Medulla oblongata (tissue), 1 donor: ENCODE results near the gene GLS.
A peak's percentile ranks its signal among the peaks of the same experiment; 100 is the strongest.
"Not testable (repeated sequence)": the region's sequence is repeated elsewhere in the genome, so short reads cannot be mapped to it uniquely, and the experiment has no call there.

ENCODE experiments used
- DNase-seq: peaks from one replicate; pipeline ENCODE4 v3.0.0-alpha.2; 2015; ENCODE audit errors: extremely low spot score

Gene GLS

GRCh38 chr2:190856985-190857384, 23.6 kb upstream of the GLS start:
- DNase-seq: no peak

GRCh38 chr2:190858817-190859216, 21.8 kb upstream of the GLS start:
- DNase-seq: no peak

GRCh38 chr2:190859347-190860297, 21.0 kb upstream of the GLS start:
- no peak for DNase-seq

GRCh38 chr2:190860985-190861680, 19.5 kb upstream of the GLS start:
- DNase-seq: no peak

GRCh38 chr2:190862128-190862527, 18.5 kb upstream of the GLS start:
- not testable (repeated sequence) for DNase-seq

GRCh38 chr2:190862571-190862991, 18.0 kb upstream of the GLS start:
- DNase-seq: no peak

GRCh38 chr2:190863946-190864345, 16.7 kb upstream of the GLS start:
- no peak for DNase-seq

GRCh38 chr2:190864375-190864774, 16.2 kb upstream of the GLS start:
- no peak for DNase-seq

GRCh38 chr2:190867212-190867611, 13.4 kb upstream of the GLS start:
- no peak for DNase-seq

GRCh38 chr2:190867832-190868231, 12.8 kb upstream of the GLS start:
- DNase-seq: no peak

- no peak for DNase-seq
Measured at GRCh38 chr2:190869721-190870120, 10.9 kb upstream of the GLS start.

GRCh38 chr2:190873451-190873850, 7.2 kb upstream of the GLS start:
- not testable (repeated sequence) for DNase-seq

GRCh38 chr2:190875891-190876290, 4.7 kb upstream of the GLS start:
- no peak for DNase-seq

- DNase-seq: no peak
Measured at GRCh38 chr2:190876631-190877030, 4.0 kb upstream of the GLS start.

- no peak for DNase-seq
Measured at GRCh38 chr2:190877436-190877835, 3.2 kb upstream of the GLS start.

GRCh38 chr2:190879474-190880377, 895 bp upstream of the GLS start:
- DNase-seq: no peak

GRCh38 chr2:190881084-190881597, 520 bp downstream of the GLS start:
- DNase-seq: peak; percentile 39

- peak; percentile 73 for DNase-seq
Measured at GRCh38 chr2:190881598-190882410, 1.2 kb downstream of the GLS start.

GRCh38 chr2:190882411-190882766, 1.8 kb downstream of the GLS start:
- DNase-seq: peak; percentile 69

- DNase-seq: peak; percentile 37
Measured at GRCh38 chr2:190882856-190883582, 2.4 kb downstream of the GLS start.
